NCI-H226 (cell line): ENCODE measurements around the gene CROCC2.

Experiments used
- DNase-seq: peaks from one replicate; pipeline ENCODE4 v3.0.0-alpha.2; 2015

The CROCC2 gene

DNA sequence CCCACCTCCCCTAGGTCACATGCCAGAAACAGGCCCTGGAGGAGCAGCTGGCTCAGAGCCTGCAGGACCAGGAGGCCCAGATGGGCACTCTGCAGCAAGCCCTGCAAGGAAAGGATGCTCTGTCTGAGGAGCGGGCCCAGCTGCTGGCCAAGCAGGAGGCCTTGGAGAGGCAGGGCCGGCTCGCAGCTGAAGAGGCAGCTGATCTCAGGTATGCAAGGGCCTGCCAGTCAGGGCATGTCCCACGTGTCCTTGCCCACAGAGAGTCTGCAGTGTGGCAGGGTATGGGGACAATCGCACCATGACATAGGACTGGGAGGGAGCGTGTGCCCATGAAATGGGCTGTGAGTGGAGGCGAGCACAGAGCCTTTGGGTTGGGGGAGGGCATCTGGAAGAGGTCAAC lies 39.9 kb downstream of the CROCC2 start:
- DNase-seq, result no peak

DNA sequence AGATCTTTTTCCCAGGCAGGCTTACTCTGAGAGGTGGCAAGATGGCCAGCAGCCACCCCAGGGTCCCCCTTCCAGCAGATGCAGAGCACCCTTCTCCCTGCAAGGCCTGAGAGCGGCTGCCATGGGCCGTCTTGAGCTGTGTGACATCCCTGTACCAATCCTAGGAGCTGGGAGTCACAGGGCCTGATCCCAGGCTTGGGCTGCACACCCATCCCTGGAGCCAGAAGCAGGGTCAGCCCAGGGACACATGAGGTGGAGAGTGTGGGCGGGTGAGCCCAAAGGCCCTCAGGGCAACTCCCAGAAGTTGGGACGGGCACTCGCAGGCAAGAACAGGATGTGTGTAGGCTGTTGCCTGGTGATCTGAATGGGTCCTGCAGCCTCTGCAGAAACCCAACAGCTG lies 40.5 kb downstream of the CROCC2 start:
- DNase-seq, result no peak

DNA sequence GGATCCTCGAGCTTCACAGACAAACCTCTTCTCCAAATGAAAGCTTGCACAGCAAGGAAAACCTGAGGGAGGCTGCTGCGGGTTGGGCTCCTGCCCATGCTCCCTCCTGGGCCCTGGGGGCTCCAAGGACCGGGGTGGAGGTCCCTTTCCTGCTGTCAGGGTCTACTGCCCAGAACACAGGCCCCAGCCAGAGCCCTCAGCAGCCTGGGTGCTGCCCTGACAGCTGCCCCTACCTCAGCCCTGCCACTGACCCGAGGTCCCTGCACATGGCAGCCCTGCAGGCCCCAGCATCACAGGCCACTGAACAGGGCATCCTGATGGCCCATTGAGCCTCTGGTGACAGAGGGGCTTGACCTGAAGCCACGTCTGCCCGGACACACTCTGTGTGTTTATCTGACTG lies 41.0 kb downstream of the CROCC2 start:
- no peak for DNase-seq

DNA sequence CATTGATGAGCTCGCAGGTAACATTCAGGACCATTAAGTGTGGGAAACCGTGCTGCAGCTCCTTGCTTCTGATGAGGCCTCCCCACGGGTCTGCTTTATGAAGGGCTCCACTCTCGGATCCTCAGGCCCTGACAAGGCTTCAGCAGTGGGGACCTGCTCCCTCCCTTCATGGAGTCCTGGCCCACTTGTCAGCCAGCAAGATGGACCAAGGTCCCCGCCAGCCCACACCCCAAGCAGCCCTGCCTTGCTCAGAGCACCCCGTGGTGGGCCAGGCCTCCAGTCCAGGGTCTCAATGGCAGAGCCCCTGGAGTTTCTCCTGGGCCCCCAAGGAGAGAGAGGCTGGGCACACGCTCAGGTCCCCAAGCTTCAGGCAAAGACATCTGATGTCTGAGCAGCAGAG lies 41.5 kb downstream of the CROCC2 start:
- DNase-seq, result no peak

DNA sequence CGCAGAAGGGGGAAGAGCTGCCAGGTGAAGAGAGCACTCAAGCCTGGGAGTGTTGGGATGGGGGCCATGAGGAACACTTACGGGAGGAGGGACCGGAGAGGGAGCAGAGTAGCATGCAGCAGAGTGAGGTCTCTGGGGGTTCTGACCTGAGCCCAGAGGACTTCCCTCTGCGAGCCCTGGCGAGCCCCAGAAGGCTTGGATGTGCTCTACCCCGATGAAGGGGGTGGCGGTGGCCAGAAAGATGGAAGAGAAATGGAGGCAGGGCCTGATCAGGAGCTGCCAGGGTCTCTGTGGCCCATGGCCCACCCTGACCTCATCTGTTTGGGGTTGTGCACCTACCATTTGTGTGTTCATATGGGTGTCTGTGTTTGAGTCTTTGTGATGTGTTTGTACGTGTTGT lies 42.0 kb downstream of the CROCC2 start:
- DNase-seq, result no peak

DNA sequence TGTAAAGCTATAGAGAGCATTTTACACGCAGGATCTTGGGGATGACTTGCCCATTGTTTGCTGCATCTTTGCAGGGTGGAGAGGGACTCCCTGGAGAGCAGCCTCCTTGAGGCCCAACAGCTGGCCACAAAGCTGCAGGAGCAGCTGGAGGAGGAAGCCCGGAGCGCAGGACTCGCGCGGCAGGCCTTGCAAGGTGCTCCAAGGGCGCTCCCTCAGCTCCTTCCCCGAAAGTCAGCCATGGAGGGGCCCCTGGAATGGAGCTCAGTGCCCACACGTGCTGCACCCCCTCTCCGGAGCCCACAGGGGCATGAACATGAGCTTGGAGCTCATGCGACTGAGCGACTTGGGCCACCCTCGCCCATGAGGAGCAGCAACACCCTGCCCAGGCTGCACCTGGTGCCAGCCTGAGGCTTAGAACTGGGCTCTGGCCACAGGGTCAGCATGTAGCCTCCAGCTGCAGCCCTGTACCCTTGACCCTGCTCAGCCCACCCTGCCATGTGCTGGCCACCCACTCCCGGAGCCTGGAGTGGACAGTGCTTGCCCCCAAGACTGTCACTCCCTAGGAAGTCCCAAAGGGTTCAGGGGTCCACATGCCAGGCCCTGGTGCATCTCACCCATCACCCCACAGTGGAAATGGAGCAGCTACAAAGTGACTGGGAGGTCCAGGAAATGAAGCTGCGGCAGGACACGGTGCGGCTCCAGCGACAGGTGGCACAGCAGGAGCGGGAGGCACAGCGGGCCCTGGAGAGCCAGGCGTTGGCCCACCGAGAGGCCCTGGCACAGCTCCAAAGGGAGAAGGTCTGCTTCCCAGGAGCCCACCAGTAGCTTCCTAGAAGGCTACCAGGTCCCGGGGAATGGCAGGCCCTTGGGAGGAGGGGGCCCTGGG lies 43.0 kb downstream of the CROCC2 start:
- DNase-seq, result no peak

DNA sequence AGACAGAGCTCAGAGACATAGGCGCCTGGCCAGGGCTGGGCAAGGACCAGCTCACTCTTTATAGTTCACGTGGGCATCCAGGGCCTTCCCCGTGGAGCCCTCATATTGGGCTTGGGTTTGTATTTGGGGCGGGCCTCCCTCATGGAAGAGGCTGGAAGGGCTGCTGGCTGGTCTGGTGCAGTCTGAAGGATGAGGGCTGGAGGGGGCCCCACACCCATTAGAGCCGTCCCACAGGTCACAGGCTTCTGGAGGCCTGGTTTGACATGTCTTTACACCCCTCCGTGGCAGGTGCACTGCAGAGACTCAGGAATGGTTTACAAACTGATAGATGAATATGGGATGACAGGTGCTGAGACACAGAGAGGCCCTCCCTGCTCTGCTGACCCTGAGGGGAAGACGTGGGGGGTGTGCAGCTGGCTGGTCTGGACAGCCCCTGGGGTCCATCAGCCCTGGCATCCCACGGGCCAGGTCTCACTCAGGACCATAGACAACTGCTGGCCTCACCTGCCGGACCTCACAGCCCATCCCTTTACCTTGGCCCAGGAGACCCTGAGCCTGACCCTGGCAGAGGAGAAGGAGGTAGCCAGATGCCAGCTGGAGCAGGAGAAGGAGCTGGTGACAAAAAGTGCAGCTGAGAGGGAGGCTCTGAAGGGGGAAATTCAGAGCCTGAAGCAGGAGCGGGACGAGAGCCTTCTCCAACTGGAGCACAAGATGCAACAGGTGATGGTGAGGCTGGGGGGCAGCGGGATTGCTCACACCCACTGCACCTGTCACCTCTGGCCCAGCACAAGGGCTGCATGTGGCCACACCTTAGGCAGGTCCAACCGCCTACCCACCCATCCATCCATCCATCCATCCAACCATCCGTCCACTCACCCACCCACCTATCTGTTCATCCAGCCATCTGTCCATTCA lies 43.9 kb downstream of the CROCC2 start:
- DNase-seq, result no peak

DNA sequence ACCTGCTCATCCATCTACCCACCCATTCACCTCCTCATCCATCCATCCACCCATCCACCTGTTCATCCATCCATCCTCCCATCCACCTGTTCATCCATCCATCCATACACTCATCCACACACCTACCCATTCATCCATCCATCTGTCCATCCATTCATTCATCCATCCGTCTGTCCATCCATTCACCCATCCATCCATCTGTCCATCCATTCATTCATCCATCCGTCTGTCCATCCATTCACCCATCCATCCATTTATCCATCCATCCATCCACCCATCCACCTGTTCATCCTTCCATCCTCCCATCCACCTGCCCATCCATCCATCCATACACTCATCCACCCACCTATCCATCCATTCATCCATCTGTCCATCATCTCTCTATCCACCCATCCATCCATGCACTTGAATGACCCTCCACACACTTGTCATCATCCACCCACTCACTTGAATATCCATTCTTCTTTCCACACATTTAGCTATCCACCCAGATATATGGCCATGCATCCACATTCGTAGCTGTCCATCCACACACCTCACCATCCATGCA lies 45.0 kb downstream of the CROCC2 start:
- DNase-seq, result no peak

DNA sequence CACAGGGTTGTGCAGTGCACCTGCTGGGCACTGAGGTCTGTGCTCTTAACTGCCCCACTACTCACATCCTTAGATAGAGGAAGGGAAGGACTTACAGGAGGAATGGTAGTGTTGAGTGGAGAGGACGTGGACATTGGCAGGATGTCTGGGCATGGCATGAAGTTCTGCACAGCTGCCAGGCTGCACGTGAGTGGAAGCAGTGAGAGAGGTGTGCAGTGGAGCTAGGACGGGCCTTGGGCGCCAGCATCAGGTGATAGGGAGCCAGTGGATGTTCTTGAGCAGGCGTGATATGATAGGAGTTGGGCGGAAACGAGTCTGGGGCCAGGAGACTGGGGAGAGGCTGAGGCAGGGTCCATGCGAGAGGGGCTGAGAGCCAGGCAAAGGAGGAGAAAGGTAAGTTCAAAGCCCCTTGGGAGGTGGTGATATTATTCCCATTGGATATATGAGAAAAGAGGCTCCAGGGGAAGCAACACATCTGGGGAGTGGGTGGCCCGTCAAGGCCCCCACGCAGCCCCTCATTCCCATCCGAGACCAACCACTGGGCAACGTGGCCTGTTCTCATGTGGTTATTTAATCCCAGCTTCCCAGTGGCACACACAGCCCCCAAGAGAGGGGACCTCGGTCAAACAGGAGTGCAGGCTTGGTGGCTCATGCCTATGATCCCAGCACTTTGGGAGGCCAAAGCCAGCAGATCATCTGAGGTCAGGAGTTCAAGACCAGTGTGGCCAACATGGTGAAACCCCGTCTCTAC lies 46.5 kb downstream of the CROCC2 start:
- no peak for DNase-seq

DNA sequence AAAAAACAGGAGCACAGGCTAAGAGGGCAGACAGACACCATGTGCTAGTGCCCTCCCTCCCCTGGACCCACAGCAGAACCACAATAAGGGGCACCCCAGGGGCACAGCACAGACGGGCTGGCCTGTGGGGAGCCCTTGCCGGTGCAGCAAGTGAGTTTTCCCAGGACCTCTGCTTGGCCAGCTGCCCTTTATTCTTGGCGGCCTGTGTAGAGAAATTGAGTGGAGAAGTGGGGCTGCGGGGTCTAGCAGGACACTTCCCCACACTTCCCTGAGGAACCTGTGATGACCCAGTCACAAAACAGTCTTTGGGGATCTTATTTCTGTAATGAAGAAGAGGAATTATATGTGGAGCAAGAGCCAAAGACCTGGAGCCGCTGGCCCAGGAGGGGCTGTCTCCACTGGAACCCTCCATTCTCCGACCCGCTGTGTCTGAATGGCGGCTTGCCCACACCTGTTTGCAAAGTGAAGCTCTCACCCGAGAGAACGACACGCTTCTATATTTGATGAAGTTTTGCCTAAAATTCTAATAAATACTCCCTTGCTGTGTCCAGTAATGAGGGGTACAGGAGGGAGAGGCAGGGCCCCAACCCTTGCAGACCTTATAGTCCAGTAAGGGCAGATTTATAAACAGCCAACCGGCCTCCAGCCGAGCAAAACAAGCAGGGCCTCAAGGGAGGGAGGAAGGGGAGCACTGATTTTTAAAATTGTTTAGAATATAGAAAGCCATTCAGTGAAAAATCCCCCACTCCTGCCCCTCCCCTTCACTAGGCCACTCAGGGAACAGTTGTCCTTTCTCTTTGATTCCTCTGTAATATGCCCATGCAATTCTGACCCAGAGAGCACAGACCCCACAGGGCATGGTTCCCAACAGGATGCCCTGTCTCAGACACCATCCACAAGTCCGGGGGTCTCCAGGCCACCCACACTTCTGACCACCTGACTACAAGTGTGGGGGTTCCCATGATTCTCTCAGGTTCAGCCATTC lies 47.6 kb downstream of the CROCC2 start:
- DNase-seq, result no peak

DNA sequence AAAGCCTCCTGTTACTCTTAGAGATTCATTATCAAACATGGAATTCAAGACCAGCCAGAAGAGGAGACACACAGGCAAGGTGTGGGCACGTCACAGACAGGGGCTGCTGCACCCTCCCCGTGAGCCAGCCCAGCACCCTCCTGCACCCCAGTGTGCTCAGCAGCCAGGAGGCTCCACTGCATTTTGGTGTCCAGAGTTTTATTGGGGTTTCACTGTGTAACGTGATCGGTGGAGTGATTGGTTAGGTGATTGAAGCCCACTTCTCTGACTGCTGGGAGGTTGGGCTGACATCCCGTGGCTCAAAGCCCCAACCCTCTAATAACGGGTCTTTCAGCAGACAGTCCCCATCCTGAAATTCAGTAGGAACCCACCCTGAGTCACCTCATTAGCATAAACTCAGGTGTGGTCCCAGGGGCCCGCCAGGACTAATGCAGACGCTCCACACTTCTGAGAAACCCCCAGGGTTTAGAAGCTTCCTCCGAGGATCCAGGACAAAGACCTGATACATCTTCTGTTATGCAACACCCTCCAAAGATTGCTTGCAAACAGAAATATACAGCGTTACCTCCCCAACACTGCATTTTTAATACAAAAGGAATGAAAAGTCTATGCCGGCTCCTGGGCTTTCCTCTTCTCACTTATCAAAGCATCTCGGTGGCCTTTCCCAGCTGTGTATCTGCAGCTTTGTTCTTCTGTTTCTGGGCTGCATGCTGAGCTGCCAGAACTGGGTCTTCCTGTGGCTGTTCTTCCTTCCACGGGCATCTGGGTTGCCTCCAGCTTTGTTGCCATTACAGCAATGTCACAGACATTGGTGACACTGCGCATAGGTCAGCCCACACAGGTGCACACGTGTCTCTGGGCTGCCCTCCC lies 48.5 kb downstream of the CROCC2 start:
- no peak for DNase-seq

DNA sequence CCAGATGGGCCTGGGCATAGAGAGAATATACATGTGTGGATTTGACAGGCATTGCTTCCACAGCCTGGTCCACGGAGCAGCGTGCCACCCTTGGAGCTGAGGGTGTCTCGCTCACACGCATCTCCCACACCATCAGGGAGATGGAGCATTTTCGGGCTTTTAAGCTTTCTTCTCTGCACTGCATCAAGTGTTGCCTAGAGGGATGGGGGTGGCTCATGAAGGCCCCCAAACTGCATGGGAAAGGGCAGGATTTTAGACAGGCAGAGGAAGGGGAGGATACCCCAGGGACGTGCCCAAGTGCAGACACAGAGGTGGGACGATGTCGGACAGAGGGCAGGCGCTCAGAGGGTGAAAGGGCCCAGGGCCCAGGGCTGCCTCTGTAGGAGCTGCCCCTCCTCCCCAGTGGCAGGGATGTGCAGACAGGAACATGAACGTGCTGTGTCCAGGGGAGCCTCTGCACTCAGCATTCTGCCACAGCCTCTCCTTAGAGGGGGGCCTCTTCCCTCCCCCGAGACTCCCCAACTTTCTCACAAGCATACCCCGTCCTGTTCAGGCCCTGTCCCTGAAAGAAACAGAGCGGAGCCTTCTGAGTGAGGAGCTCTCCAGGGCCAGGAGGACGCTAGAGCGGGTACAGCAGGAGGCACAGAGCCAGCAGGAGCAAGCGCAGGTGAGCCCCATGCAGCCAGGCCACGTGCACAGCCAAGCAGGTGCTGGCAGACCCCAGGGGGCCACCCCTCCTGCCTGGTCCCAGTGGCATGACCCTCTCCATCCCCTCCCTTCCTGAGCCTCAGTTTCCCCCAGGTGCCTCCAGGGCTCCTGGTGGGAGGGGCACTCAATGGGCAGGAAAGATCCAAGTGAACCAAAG lies 49.4 kb downstream of the CROCC2 start:
- no peak for DNase-seq

DNA sequence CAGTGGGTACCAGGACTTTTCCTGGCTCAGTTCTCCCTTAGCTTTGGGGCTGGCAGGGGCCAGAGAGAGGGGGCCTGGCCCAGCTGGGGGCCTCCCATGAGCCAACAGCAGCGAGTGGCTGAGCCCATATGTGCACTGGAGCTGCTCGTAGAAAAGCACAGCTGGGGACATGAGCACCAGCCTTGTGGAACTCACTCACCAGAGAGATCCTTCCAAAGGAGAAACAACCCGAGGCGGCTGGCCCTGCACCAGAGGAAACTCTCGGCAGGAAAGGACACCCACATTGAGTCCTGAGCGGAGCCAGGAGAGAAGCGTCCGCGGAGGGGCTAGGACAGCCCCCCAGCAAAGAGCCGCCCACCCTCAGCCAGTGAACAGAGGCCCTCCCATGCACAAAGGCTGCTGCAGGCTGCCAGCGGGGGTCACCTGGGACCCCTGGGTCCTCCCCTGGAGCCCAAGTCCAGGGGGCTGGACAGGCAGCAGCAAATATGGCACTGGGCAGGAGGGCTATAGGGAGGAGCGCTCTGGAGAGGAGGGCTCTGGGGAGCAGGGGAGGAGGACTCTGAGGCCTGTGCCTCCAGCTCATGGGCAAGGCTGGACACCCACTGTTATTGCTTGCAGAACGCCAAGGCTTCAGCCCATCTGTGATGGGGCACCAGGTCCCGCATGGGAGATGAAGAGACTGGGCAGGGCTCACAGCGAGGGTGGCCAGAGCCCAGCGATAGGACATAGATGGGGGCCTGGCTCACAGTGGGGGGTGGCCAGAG lies 50.2 kb downstream of the CROCC2 start:
- no peak for DNase-seq

DNA sequence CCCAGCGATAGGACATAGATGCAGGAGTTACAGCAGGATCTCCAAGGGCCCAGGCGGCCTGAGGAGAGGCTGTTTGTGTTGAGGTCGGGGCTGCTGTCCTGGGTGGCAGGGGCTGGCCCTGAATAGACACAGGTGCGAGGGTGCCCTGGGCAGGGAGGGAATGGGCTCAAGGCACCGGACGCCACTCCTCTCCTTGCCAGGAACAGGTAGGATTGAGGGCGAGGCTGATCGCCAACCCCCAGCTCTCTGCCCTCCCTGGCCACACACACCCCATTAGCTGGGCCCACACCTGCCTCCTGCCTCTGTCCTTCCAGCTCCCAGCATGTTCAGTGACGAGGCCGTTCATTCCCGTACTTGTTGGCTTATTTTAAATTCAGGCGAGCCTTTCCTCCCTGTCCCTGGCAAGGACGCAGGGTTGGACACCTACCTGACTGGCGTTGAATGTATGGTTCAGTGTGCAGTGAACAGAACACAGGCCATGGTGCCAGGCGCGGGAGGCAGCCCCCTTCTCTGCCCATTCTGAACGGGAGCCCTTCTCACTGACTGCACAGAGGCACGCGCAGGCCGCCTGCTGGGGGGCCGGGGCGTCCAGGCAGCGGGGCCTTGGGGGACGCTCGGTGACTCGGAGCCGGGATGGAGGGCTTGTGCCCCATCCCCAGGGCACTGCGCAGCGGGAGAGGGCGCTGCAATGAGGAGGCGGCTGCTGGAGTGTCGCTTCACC lies 51.0 kb downstream of the CROCC2 start:
- DNase-seq, result no peak

DNA sequence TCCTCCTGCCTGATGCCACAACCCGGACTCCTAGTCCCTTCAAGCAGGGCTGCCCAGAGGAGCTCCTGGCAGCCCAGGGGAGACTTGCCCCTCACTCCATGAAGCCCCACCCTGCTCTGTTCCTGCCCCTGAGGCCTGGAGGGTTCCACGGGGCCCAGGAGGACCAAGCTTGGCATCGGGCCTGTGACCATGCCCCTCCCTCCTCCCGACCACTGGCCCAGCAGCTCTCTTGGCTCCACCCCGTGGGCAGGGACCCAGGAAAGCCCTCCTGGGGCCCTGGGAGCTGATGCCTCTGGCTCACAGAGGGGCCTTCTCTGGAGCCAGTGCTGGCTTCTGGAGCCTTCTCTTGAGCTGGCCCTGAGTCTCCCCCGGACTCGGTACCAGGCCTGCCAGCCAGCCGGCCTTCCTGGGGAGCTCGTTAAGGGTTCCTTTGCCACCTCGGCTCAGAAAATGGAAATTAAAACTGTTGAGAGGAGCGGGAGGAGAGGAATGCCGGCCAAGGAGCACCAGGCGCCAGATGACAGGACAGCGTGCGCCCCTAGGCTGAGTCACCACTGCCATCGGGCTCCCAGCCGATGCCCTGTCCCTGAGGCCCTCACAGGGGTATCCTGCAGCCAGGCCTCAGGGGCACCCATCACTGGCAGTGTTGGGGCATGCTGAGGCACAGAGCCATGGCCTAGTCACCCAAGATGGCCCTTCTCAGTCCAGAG lies 51.7 kb downstream of the CROCC2 start:
- DNase-seq, result no peak

DNA sequence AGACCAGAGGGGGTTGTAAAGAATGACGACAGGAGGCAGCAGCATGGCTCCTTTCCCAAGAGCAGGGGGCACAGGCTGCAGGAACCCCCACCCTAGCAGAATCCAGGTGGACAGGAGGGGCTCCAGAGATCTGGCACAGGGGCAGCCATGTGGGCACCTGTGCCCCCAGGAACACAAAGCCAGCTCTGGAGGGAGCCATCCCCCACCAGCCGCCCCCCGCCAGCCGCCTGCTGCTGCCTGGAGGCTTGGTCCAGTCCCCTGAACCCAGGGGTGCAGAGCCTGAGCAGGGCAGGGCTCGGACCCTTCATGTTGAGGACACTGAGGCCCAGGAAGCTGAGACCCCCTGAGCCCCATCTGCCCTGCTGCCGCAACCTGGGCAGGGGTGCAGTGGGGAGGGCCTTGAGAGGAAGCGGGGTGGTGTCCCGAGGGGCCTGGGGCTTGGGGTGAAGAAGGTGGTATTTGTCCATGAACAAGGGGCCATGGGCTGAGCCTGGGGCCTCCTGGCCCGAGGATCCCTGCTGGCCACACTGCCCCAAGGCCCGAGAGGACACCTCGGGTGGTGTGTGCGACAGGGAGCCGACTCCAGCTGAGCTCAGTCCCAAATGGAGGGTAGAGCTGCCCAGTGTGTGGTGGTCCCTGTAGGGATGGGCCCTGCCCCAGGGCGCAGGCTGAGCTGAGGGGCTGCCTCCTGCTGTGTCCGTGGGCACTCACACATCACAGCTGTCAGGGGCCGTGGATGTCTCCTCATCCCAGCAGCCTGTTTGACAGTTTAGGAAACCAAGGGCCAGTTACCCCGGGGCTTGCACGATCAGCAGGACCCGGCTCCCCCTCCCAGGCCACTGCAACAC lies 52.5 kb downstream of the CROCC2 start:
- DNase-seq, result no peak
